Dermis blood vessel endothelial cell (primary cell): ENCODE measurements around the gene TRMU. TPM values are rescaled to one million over a fixed set of nuclear protein-coding genes. Genes with fewer than 3 reads are reported as not detected.
A peak's percentile ranks its signal among the peaks of the same experiment; 100 is the strongest.

Experiments used
- DNase-seq: peaks from one replicate; pipeline ENCODE4 v3.0.0; 2010
- total RNA-seq: library from RNA; depleted of rRNA; stranded (reverse); fragments of >200 nt; gene quantifications from 2 replicates; pipeline ENCODE4 v1.2.3, GENCODE V29; 2014

TRMU gene
- total RNA-seq, 1 donor from 2014 or later: 35.1 TPM

- DNase-seq: no peak
Measured at GRCh38 chr22:46356496-46357480, 21.3 kb downstream of the TRMU start.

GRCh38 chr22:46357711-46358520 is 22.4 kb downstream of the TRMU start:
- DNase-seq: no peak

- DNase-seq: no peak
Measured at GRCh38 chr22:46358766-46359165, 23.3 kb downstream of the TRMU start.

GRCh38 chr22:46359362-46359761 is 23.8 kb downstream of the TRMU start:
- DNase-seq: no peak

- no peak for DNase-seq
Measured at GRCh38 chr22:46360097-46360496, 24.6 kb downstream of the TRMU start.

GRCh38 chr22:46360891-46361290 is 25.4 kb downstream of the TRMU start:
- DNase-seq: no peak

GRCh38 chr22:46361826-46362202 is 26.3 kb downstream of the TRMU start:
- DNase-seq: no peak

GRCh38 chr22:46362203-46362933 is 26.9 kb downstream of the TRMU start:
- DNase-seq: no peak

GRCh38 chr22:46362934-46363515 is 27.5 kb downstream of the TRMU start:
- no peak for DNase-seq

GRCh38 chr22:46363611-46364321 is 28.3 kb downstream of the TRMU start:
- no peak for DNase-seq

GRCh38 chr22:46364341-46365165 is 29.0 kb downstream of the TRMU start:
- DNase-seq: no peak

- DNase-seq: no peak
Measured at GRCh38 chr22:46365166-46365624, 29.7 kb downstream of the TRMU start.

- no peak for DNase-seq
Measured at GRCh38 chr22:46366327-46366731, 30.8 kb downstream of the TRMU start.

GRCh38 chr22:46366801-46367706 is 31.5 kb downstream of the TRMU start:
- DNase-seq: no peak

GRCh38 chr22:46367707-46368191 is 32.2 kb downstream of the TRMU start:
- DNase-seq: peak; percentile 74

- DNase-seq: no peak
Measured at GRCh38 chr22:46368422-46368821, 32.9 kb downstream of the TRMU start.

GRCh38 chr22:46368871-46369715 is 33.6 kb downstream of the TRMU start:
- DNase-seq: no peak
